H9 (cell line): Measurements from ENCODE around the gene TBX21. TPM values are rescaled to one million over a fixed set of nuclear protein-coding genes. Genes with fewer than 3 reads are reported as not detected.

Experiments used
- DNase-seq: peaks from one replicate; pipeline ENCODE4 v3.0.0-alpha.2; 2017
- H2AFZ ChIP-seq: one replicate; pipeline ENCODE4 v1.6.1; 2013; ENCODE audit warnings: mild to moderate bottlenecking, low read length, control low read depth, moderate library complexity
- H2AK5ac ChIP-seq: 2 replicates; pipeline ENCODE4 v1.6.1; 2013; ENCODE audit warnings: low read length, control low read depth, mixed read lengths; ENCODE audit not compliant: insufficient read length
- H2BK120ac ChIP-seq: one replicate; pipeline ENCODE4 v1.6.1; 2013; ENCODE audit warnings: low read depth, mild to moderate bottlenecking, low read length, control low read depth, inconsistent platforms; ENCODE audit not compliant: poor library complexity, severe bottlenecking
- H2BK12ac ChIP-seq: 2 replicates; pipeline ENCODE4 v1.6.1; 2013; ENCODE audit warnings: low read length, control low read depth, mixed read lengths, low read depth; ENCODE audit not compliant: insufficient read length
- H2BK15ac ChIP-seq: 2 replicates; pipeline ENCODE4 v1.6.1; 2013; ENCODE audit warnings: low read depth, low read length, control low read depth
- H2BK20ac ChIP-seq: one replicate; pipeline ENCODE4 v1.6.1; 2013; ENCODE audit warnings: low read depth, mild to moderate bottlenecking, low read length, control low read depth, inconsistent platforms; ENCODE audit not compliant: poor library complexity, severe bottlenecking
- H2BK5ac ChIP-seq: 2 replicates; pipeline ENCODE4 v1.6.1; 2013; ENCODE audit warnings: low read length, control low read depth, mixed read lengths; ENCODE audit not compliant: insufficient read length
- H3K14ac ChIP-seq: 2 replicates; pipeline ENCODE4 v1.6.1; 2013; ENCODE audit warnings: low read length, control low read depth; ENCODE audit not compliant: insufficient read depth
- H3K18ac ChIP-seq: 2 replicates; pipeline ENCODE4 v1.6.1; 2013; ENCODE audit warnings: low read depth, mild to moderate bottlenecking, mixed read lengths, low read length, control low read depth; ENCODE audit not compliant: insufficient read length
- H3K23ac ChIP-seq: 2 replicates; pipeline ENCODE4 v1.6.1; 2013; ENCODE audit warnings: low read length, control low read depth, mixed read lengths, low read depth; ENCODE audit not compliant: insufficient read length
- H3K23me2 ChIP-seq: 2 replicates; pipeline ENCODE4 v1.6.1; 2013; ENCODE audit warnings: low read depth, mild to moderate bottlenecking, mixed read lengths, low read length, control low read depth; ENCODE audit not compliant: insufficient read length, poor library complexity, severe bottlenecking
- H3K27ac ChIP-seq: 2 replicates; pipeline ENCODE4 v1.5.1; 2013; ENCODE audit warnings: low read length, control low read depth, mixed read lengths, low read depth; ENCODE audit not compliant: insufficient read length
- H3K27me3 ChIP-seq: 2 replicates; pipeline ENCODE4 v1.6.1; 2013; ENCODE audit warnings: low read length, control low read depth, inconsistent platforms; ENCODE audit not compliant: insufficient read depth
- H3K4ac ChIP-seq: 2 replicates; pipeline ENCODE4 v1.6.1; 2013; ENCODE audit warnings: low read depth, mild to moderate bottlenecking, control low read depth, inconsistent platforms, low read length, moderate library complexity
- H3K4me1 ChIP-seq: 2 replicates; pipeline ENCODE4 v1.6.1; 2013; ENCODE audit warnings: low read length, control low read depth, inconsistent platforms; ENCODE audit not compliant: insufficient read depth
- H3K4me2 ChIP-seq: 2 replicates; pipeline ENCODE4 v1.6.1; 2013; ENCODE audit warnings: low read length, control low read depth, mixed read lengths; ENCODE audit not compliant: insufficient read length, insufficient read depth
- H3K56ac ChIP-seq: 2 replicates; pipeline ENCODE4 v1.6.1; 2013; ENCODE audit warnings: low read depth, mild to moderate bottlenecking, mixed read lengths, low read length, control low read depth; ENCODE audit not compliant: insufficient read length
- H3K79me1 ChIP-seq: 2 replicates; pipeline ENCODE4 v1.6.1; 2013; ENCODE audit warnings: low read depth, mild to moderate bottlenecking, moderate library complexity, low read length, control low read depth, inconsistent platforms; ENCODE audit not compliant: insufficient read depth, poor library complexity, severe bottlenecking
- H3K79me2 ChIP-seq: 2 replicates; pipeline ENCODE4 v1.6.1; 2013; ENCODE audit warnings: low read length, control low read depth, inconsistent platforms; ENCODE audit not compliant: insufficient read depth
- H3K9ac ChIP-seq: 2 replicates; pipeline ENCODE4 v1.6.1; 2013; ENCODE audit warnings: low read length, control low read depth, mixed read lengths; ENCODE audit not compliant: insufficient read length; ENCODE audit errors: extremely low read depth
- H3K9me3 ChIP-seq: one replicate; pipeline ENCODE4 v1.6.1; 2013; ENCODE audit warnings: low read depth, low read length, inconsistent platforms; ENCODE audit not compliant: control insufficient read depth
- H3T11ph ChIP-seq: one replicate; pipeline ENCODE4 v1.6.1; 2013; ENCODE audit warnings: mild to moderate bottlenecking, low read length, control low read depth, inconsistent platforms
- H4K20me1 ChIP-seq: one replicate; pipeline ENCODE4 v1.6.1; 2013; ENCODE audit not compliant: control insufficient read depth, insufficient read length, insufficient read depth
- H4K5ac ChIP-seq: 2 replicates; pipeline ENCODE4 v1.6.1; 2013; ENCODE audit warnings: low read depth, mild to moderate bottlenecking, mixed read lengths, low read length, control low read depth; ENCODE audit not compliant: insufficient read length
- H4K8ac ChIP-seq: replicated peaks from 2 replicates; pipeline ENCODE4 v1.6.1; 2013; ENCODE audit warnings: low read length, control low read depth, mixed read lengths, low read depth; ENCODE audit not compliant: insufficient read length
- H4K91ac ChIP-seq: 2 replicates; pipeline ENCODE4 v1.6.1; 2013; ENCODE audit warnings: low read depth, mild to moderate bottlenecking, moderate library complexity, mixed read lengths, low read length, control low read depth; ENCODE audit not compliant: insufficient read length
- H3K27ac Mint-ChIP-seq, 3 experiments: 2 replicates in 2 of 3; 3 replicates in 1 of 3; pipeline ENCODE4 v1.8.0; 2020 to 2021; ENCODE audit warnings: mixed read lengths in 3 of 3, mild to moderate bottlenecking in 1 of 3, moderate library complexity in 1 of 3
- H3K27me3 Mint-ChIP-seq: 2 replicates; pipeline ENCODE4 v1.8.0; 2021; ENCODE audit warnings: low read depth, mild to moderate bottlenecking, moderate library complexity, mixed read lengths
- H3K36me3 Mint-ChIP-seq, 3 experiments: 2 replicates in 2 of 3; 3 replicates in 1 of 3; pipeline ENCODE4 v1.8.0; 2020 to 2021; ENCODE audit warnings: low read depth in 3 of 3, mixed read lengths in 3 of 3; ENCODE audit not compliant: insufficient read depth in 1 of 3
- H3K4me1 Mint-ChIP-seq, 2 experiments: 2 replicates each; pipeline ENCODE4 v1.8.0; 2020; ENCODE audit warnings: mixed read lengths in 2 of 2
- H3K4me3 Mint-ChIP-seq, 2 experiments: 2 replicates in 1 of 2; 3 replicates in 1 of 2; pipeline ENCODE4 v1.8.0; 2020 to 2021; ENCODE audit warnings: mild to moderate bottlenecking in 2 of 2, mixed read lengths in 2 of 2, moderate library complexity in 1 of 2
- H3K9me3 Mint-ChIP-seq, 2 experiments: 2 replicates in 1 of 2; 3 replicates in 1 of 2; pipeline ENCODE4 v1.8.0; 2020; ENCODE audit warnings: mild to moderate bottlenecking in 2 of 2, mixed read lengths in 2 of 2, moderate library complexity in 1 of 2
- WGBS: extraction: QIAGEN DNeasy Blood & Tissue Kit; methylation state at CpG from one replicate; pipeline ENCODE4 v1.1.7; 2013; ENCODE audit warnings: missing lambda C conversion rate, low lambda C conversion rate, mixed read lengths; ENCODE audit not compliant: insufficient read length; ENCODE audit errors: extremely low coverage; 5-methylcytosine and 5-hydroxymethylcytosine counted together
- total RNA-seq: library from RNA; stranded (reverse); gene quantifications from 2 replicates; pipeline ENCODE4 v1.2.1, GENCODE V29; 2021
- TF ChIP-seq, protein P1 (sequence below): fragments of 200-600 bp; sonication (generic); conservative IDR thresholded peaks from 3 replicates; pipeline ENCODE4 v1.8.0; 2021; ENCODE audit warnings: antibody characterized with exemption, mild to moderate bottlenecking

The TBX21 gene
- total RNA-seq, 1 experiment from 2014 or later: not detected

DNA sequence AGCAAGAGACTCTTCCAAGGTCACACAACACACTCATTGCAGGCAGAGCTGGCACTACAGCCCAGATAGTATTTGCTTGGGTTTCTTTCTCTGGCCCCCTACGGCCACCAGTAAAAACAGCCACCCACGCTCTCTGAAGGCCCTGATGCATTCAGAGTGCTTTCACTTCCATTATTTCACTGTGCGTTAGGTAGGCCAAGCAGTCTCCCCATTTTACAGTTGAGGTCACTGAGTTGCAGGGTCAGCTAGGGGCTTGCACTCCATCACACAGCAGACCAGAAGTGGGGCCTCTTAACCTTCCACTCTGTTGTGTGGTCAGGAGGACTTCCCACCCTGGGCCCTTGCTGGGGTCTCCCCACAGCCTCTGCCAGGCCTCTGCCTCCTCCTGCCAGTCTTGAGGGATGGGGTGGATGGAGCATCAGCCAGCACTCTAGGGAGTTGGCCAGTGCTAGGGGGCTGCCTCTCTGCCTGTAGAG lies 2.5 kb downstream of the TBX21 start:
- Histone ChIP-seq H3K4me2 (no peak overlapping the region), H2BK12ac (no peak overlapping the region), H4K5ac (no peak overlapping the region), H3K9ac (no peak overlapping the region), H3K18ac (no peak overlapping the region), H4K8ac (no peak overlapping the region), H2AFZ (no peak overlapping the region), H3K23ac (no peak overlapping the region), H3K79me1 (no peaks in the 10 kb centered on the region), H2BK5ac (no peak overlapping the region), H3K9me3 (no peaks in the 10 kb centered on the region), H2AK5ac (no peak overlapping the region), H2BK120ac (no peak overlapping the region), H4K20me1 (no peaks in the 10 kb centered on the region), H3K27me3 (peaks cover 26% of the 10 kb centered on the region), H3K27ac (no peak overlapping the region), H4K91ac (no peak overlapping the region), H3K56ac (no peak overlapping the region), H3K4me1 (no peaks in the 10 kb centered on the region), H3K23me2 (peaks cover 9% of the 10 kb centered on the region), H3K79me2 (no peaks in the 10 kb centered on the region), H2BK15ac (no peak overlapping the region), H3K14ac (no peak overlapping the region), H3T11ph (no peak overlapping the region), H2BK20ac (no peak overlapping the region), H3K4ac (no peak overlapping the region)
- TF ChIP-seq, protein P1, sequence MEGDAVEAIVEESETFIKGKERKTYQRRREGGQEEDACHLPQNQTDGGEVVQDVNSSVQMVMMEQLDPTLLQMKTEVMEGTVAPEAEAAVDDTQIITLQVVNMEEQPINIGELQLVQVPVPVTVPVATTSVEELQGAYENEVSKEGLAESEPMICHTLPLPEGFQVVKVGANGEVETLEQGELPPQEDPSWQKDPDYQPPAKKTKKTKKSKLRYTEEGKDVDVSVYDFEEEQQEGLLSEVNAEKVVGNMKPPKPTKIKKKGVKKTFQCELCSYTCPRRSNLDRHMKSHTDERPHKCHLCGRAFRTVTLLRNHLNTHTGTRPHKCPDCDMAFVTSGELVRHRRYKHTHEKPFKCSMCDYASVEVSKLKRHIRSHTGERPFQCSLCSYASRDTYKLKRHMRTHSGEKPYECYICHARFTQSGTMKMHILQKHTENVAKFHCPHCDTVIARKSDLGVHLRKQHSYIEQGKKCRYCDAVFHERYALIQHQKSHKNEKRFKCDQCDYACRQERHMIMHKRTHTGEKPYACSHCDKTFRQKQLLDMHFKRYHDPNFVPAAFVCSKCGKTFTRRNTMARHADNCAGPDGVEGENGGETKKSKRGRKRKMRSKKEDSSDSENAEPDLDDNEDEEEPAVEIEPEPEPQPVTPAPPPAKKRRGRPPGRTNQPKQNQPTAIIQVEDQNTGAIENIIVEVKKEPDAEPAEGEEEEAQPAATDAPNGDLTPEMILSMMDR: no peak
- DNase-seq: peak; percentile 25
- Mint-ChIP-seq H3K27me3 (peaks cover 72% of the 10 kb centered on the region), H3K36me3 (no peaks in the 10 kb centered on the region; a peak in 1 of 7 replicates), H3K4me3 (no peak overlapping the region), H3K27ac (no peak overlapping the region), H3K9me3 (peaks cover 0 to 2% of the 10 kb centered on the region in 2 experiments; a peak in 1 of 5 replicates), H3K4me1 (peaks cover 9 to 17% of the 10 kb centered on the region in 2 experiments)
- no CpG with 5 or more reads among the region's 3 CpGs for WGBS
